ENCODE results near the gene C10orf71.

C10orf71 gene

DNA sequence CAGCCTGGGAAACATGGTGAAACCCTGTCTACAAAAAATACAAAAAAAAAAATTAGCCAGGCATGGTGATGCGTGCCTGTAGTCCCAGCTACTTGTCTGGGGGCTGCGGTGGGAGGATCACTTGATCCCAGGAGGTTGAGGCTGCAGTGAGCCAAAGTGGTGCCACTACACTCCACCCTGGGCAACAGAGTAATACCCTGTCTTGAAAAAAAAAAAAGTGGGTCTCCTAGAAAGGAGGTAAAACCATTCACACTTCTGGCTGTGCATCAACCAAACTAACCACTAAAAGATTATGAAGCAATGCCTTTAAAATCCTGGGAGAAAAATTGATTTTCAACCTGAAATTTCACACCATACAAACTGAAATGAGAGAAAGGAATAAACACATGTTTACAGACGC lies 35.4 kb upstream of the C10orf71 start:
- no peak overlapping the region for H3K9ac ChIP-seq (ENCODE audit: low read depth, low read length)
- H3K4me1 ChIP-seq (ENCODE audit: insufficient read depth, low read length) = no peaks in the 10 kb centered on the region
- no peaks in the 10 kb centered on the region for H3K27me3 ChIP-seq (ENCODE audit: insufficient read depth, low read length)
- H3K36me3 ChIP-seq (ENCODE audit: insufficient read depth, low read length) = no peaks in the 10 kb centered on the region
- 98% methylated on average over 3 of the region's 3 CpGs for WGBS
- peaks cover 11% of the 10 kb centered on the region; the same call in 1 of the 2 replicates for H3K9me3 ChIP-seq (ENCODE audit: insufficient read depth, low read depth, low read length)
- no peak overlapping the region for H3K27ac ChIP-seq (ENCODE audit: low read depth, low read length)
- no peak overlapping the region for H3K4me3 ChIP-seq (ENCODE audit: low read length)

DNA sequence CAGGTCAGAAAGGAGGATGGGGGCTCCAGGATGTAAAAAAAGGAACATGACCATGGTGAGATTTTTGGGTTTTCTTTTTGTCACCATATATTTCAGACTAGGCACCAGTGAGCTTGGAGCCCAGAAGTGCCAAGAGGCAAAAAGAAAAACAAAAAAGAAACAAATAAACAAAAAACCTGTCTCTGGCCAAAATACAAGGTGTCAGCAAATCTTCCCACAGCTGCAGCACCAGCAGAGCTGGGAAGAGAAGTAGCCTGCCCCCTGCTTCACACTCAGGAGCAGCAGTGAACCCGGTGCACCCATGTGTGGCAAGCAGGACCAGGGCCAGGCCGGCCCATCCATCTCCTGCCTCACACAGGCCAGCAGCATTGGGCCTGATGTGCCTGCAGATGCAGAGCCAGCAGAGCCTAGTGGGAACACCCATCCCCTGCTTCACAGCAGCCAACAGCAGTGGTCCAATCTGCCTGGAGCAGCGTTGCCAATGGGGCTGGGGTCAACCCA lies 34.7 kb upstream of the C10orf71 start:
- no peak overlapping the region for H3K27ac ChIP-seq (ENCODE audit: low read depth, low read length)
- peaks cover 11% of the 10 kb centered on the region; the same call in 1 of the 2 replicates for H3K9me3 ChIP-seq (ENCODE audit: insufficient read depth, low read depth, low read length)

DNA sequence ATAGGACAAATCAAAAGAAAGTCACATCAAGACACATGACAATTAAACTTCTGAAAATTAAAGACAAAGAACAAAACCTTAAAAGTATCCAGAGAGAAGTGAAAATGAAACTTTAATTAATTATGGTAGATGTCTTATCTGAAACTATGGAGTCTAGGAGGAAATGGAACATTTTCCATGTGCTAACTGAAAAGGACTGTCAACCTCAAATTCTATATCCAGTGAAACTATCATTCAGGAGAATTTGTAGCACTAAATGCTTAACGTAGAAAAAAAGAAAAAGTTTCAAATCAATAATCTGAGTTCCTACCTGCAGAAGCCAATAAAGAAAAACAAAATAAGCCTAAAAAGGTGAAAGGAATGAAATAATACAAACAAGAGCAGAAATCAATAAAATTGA lies 33.1 kb upstream of the C10orf71 start:
- Histone ChIP-seq H3K4me3 (ENCODE audit: low read length) (no peak overlapping the region), H3K9me3 (ENCODE audit: insufficient read depth, low read depth, low read length) (peaks cover 11% of the 10 kb centered on the region; the same call in 1 of the 2 replicates), H3K27ac (ENCODE audit: low read depth, low read length) (no peak overlapping the region), H3K4me1 (ENCODE audit: insufficient read depth, low read length) (no peaks in the 10 kb centered on the region), H3K27me3 (ENCODE audit: insufficient read depth, low read length) (no peaks in the 10 kb centered on the region), H3K9ac (ENCODE audit: low read depth, low read length) (no peak overlapping the region), H3K36me3 (ENCODE audit: insufficient read depth, low read length) (no peaks in the 10 kb centered on the region)
- 80% methylated on average over 1 of the region's 1 CpG for WGBS

More for the DNA sequence above, 34.7 kb upstream of the C10orf71 start:
- no peak overlapping the region for H3K4me3 ChIP-seq (ENCODE audit: low read length)
- no peaks in the 10 kb centered on the region for H3K36me3 ChIP-seq (ENCODE audit: insufficient read depth, low read length)
- 96% methylated on average over 3 of the region's 3 CpGs for WGBS
- no peak overlapping the region for H3K9ac ChIP-seq (ENCODE audit: low read depth, low read length)
- no peaks in the 10 kb centered on the region for H3K27me3 ChIP-seq (ENCODE audit: insufficient read depth, low read length)
- H3K4me1 ChIP-seq (ENCODE audit: insufficient read depth, low read length) = no peaks in the 10 kb centered on the region

DNA sequence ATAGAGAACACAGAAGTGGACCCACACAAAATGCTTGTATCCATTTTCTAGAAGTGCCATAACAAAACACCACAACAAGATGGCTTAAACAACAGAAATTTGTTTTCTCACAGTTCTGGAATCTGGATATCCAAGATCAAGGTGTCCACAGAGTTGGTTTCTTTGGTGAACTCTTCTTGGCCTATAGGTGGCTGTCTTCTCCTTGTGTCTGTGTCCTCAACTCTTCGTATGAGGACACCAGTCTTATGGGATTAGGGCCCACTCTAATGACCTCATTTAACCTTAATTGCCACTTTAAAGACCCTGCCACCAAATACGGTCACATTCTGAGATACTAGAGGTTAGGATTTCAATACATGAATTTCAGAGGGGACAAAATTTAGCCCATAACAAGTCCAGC lies 30.8 kb upstream of the C10orf71 start:
- Histone ChIP-seq H3K4me1 (ENCODE audit: insufficient read depth, low read length) (no peaks in the 10 kb centered on the region), H3K4me3 (ENCODE audit: low read length) (no peak overlapping the region), H3K9ac (ENCODE audit: low read depth, low read length) (no peak overlapping the region), H3K36me3 (ENCODE audit: insufficient read depth, low read length) (no peaks in the 10 kb centered on the region), H3K27ac (ENCODE audit: low read depth, low read length) (no peak overlapping the region), H3K27me3 (ENCODE audit: insufficient read depth, low read length) (no peaks in the 10 kb centered on the region), H3K9me3 (ENCODE audit: insufficient read depth, low read depth, low read length) (peaks cover 11% of the 10 kb centered on the region; the same call in 1 of the 2 replicates)
- 86% methylated on average over 2 of the region's 2 CpGs for WGBS

DNA sequence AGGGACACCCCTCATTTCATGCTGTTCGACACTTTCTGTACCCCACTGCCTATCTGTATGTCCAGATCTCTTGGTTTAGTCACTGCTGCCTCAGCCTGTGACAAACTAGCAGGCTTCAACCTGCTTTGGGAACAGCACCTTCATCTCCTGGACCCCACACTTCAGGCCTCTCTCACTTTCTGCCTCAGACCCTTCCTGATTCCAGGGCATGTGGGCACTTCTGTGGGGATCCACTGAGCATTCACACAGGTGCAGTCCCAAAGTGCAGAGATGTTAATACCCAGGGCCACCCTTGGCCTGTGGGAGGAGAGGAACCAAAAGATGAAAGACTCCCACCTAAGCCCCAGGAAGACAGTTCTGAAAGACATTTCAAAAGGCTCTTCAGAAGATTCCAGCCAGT lies 29.4 kb upstream of the C10orf71 start:
- no peak overlapping the region for H3K9ac ChIP-seq (ENCODE audit: low read depth, low read length)
- H3K27me3 ChIP-seq (ENCODE audit: insufficient read depth, low read length) = no peaks in the 10 kb centered on the region
- H3K36me3 ChIP-seq (ENCODE audit: insufficient read depth, low read length) = no peaks in the 10 kb centered on the region
- H3K27ac ChIP-seq (ENCODE audit: low read depth, low read length) = no peak overlapping the region
- 97% methylated on average over 1 of the region's 1 CpG for WGBS
- no peaks in the 10 kb centered on the region for H3K4me1 ChIP-seq (ENCODE audit: insufficient read depth, low read length)
- H3K4me3 ChIP-seq (ENCODE audit: low read length) = no peak overlapping the region
- peaks cover 11% of the 10 kb centered on the region; the same call in 1 of the 2 replicates for H3K9me3 ChIP-seq (ENCODE audit: insufficient read depth, low read depth, low read length)

DNA sequence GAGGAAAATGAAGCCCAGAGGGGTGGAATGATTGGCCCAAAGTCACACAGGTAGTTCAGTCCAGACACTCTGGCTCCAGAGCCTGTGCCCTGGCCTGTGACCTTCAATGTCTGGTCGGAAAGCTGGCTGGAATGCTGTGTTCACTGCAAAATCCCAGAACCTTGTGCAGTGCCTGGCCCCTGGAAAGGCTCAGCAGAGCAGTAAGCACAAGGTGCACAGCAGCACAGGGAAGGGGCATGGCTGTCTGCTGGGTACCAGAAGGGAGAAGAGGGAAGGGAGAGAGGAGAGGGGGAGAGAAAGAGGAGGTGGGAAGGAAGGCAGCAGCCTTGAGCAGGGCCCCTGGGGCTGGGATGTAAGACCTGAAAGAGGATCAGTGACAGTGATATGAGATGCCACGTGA lies 28.4 kb upstream of the C10orf71 start:
- 80% methylated on average over 2 of the region's 2 CpGs for WGBS
- Histone ChIP-seq H3K27me3 (ENCODE audit: insufficient read depth, low read length) (no peaks in the 10 kb centered on the region), H3K9me3 (ENCODE audit: insufficient read depth, low read depth, low read length) (peaks cover 5% of the 10 kb centered on the region; the same call in 1 of the 2 replicates)

DNA sequence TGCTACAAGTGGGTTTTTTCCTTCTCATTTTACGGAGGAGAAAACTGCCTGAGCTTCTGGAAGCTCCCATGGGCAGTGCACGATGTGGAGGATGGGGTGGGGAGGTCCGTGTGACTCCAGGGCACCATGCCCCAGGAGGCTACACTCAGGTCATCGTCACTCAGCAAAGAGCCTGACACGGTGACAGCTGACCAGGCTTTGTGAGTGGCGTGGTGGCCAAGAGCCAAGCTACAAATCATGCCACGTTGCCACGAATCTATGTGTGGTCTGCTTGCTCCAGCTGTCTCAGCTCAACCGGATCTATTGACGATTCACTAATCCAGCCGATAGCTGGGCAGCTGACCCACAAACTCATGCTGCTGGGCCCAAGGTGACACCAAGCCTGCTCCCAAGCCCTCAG lies 27.6 kb upstream of the C10orf71 start:
- H3K9ac ChIP-seq (ENCODE audit: low read depth, low read length) = no peak overlapping the region
- H3K27ac ChIP-seq (ENCODE audit: low read depth, low read length) = no peak overlapping the region
- H3K27me3 ChIP-seq (ENCODE audit: insufficient read depth, low read length) = no peaks in the 10 kb centered on the region
- WGBS = 87% methylated on average over 11 of the region's 11 CpGs
- no peak overlapping the region for H3K4me3 ChIP-seq (ENCODE audit: low read length)
- H3K4me1 ChIP-seq (ENCODE audit: insufficient read depth, low read length) = no peaks in the 10 kb centered on the region
- no peaks in the 10 kb centered on the region for H3K36me3 ChIP-seq (ENCODE audit: insufficient read depth, low read length)
- no peaks in the 10 kb centered on the region; the same call in 1 of the 2 replicates for H3K9me3 ChIP-seq (ENCODE audit: insufficient read depth, low read depth, low read length)

More for the DNA sequence above, 28.4 kb upstream of the C10orf71 start:
- H3K9ac ChIP-seq (ENCODE audit: low read depth, low read length) = no peak overlapping the region
- no peak overlapping the region for H3K27ac ChIP-seq (ENCODE audit: low read depth, low read length)
- no peak overlapping the region for H3K4me3 ChIP-seq (ENCODE audit: low read length)
- H3K36me3 ChIP-seq (ENCODE audit: insufficient read depth, low read length) = no peaks in the 10 kb centered on the region
- no peaks in the 10 kb centered on the region for H3K4me1 ChIP-seq (ENCODE audit: insufficient read depth, low read length)

DNA sequence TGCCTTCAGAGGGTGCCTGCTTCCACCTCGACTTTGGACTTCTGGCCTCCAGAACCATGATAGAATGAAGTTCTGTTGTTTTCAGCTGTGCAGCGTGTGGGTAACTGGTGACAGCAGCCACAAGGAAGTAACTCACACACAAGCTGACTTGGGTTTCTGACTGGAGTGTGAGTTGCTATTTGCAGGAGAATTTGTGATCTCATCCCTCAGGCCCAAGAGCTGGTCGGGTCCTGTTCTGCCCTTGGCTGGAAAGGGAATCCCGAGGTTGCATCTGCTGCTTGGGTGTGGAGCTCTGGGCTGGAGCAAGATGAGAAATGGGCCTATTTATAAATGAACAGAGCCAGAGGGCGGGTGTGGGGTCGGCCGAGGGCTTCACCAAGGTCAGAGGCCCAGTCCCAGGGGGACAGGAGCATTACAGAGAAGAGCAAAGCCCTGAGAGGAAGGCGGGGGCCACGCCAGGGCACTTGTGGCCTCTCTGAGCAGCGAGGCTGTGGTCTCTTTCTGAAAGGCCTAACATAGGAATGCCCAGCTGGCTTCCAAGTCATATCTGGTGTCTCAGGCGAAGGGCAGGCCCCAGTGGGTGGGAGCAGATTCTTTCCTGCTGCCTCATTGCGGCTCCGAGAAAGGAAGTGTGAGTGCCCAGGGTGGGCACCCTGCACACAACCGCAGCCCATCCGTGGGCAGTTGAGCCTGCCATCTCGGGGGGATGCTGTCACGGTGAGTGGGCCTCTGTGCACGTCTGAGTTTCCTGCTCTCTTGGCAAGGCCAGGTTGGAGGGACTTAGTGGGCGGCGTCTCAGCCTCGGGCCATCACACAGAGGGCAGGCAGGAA lies 26.5 kb upstream of the C10orf71 start:
- WGBS = 90% methylated on average over 21 of the region's 21 CpGs
- Histone ChIP-seq H3K36me3 (ENCODE audit: insufficient read depth, low read length) (no peaks in the 10 kb centered on the region), H3K4me1 (ENCODE audit: insufficient read depth, low read length) (no peaks in the 10 kb centered on the region), H3K9ac (ENCODE audit: low read depth, low read length) (no peak overlapping the region), H3K9me3 (ENCODE audit: insufficient read depth, low read depth, low read length) (no peaks in the 10 kb centered on the region), H3K27me3 (ENCODE audit: insufficient read depth, low read length) (no peaks in the 10 kb centered on the region), H3K4me3 (ENCODE audit: low read length) (no peak overlapping the region), H3K27ac (ENCODE audit: low read depth, low read length) (no peak overlapping the region)

DNA sequence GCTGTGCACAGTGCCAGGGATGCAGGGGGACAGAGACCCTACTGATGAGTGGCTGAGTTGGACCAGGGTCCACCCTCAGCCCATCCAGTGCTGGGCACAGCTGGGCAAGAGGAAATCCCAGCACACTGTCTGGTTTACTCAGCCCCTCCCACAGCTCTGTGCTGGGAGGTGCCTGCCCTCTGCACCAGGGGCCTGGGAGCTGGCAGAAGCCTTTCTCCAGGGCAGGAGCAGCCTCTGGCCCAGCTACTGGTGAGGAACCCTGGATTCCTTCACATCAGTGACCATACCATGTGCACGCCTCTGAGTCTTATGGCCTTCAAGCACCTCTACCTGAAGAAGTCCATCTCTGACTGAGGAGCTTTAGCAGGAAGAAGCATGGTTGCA lies 25.9 kb upstream of the C10orf71 start:
- Histone ChIP-seq H3K27ac (ENCODE audit: low read depth, low read length) (no peak overlapping the region), H3K9ac (ENCODE audit: low read depth, low read length) (no peak overlapping the region), H3K27me3 (ENCODE audit: insufficient read depth, low read length) (no peaks in the 10 kb centered on the region), H3K4me1 (ENCODE audit: insufficient read depth, low read length) (no peaks in the 10 kb centered on the region), H3K4me3 (ENCODE audit: low read length) (no peak overlapping the region), H3K9me3 (ENCODE audit: insufficient read depth, low read depth, low read length) (no peaks in the 10 kb centered on the region), H3K36me3 (ENCODE audit: insufficient read depth, low read length) (no peaks in the 10 kb centered on the region)
- 100% methylated on average over 1 of the region's 1 CpG for WGBS

DNA sequence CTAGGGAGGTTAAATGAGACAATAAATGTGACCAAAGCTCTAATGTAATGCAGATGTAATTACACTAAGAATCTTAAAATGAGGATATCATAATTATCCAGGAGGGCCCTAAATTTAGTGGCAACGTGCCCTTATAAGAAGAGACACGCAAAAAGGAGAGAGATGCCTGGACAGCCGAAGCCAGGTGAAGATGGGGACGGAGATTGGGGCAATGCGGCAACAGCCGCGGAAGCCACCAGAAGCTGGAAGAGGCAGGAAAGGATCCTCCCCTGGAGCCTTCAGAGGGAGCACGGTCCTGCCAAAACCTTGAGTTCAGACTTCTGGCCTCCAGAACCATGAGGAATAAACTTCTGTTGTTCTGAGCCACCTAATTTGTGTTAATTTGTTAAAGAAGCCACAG lies 25.3 kb upstream of the C10orf71 start:
- H3K36me3 ChIP-seq (ENCODE audit: insufficient read depth, low read length) = no peaks in the 10 kb centered on the region
- H3K4me3 ChIP-seq (ENCODE audit: low read length) = no peak overlapping the region
- no peaks in the 10 kb centered on the region for H3K4me1 ChIP-seq (ENCODE audit: insufficient read depth, low read length)
- 96% methylated on average over 8 of the region's 8 CpGs for WGBS
- no peak overlapping the region for H3K9ac ChIP-seq (ENCODE audit: low read depth, low read length)
- H3K27ac ChIP-seq (ENCODE audit: low read depth, low read length) = no peak overlapping the region
- no peaks in the 10 kb centered on the region for H3K9me3 ChIP-seq (ENCODE audit: insufficient read depth, low read depth, low read length)
- no peaks in the 10 kb centered on the region for H3K27me3 ChIP-seq (ENCODE audit: insufficient read depth, low read length)

DNA sequence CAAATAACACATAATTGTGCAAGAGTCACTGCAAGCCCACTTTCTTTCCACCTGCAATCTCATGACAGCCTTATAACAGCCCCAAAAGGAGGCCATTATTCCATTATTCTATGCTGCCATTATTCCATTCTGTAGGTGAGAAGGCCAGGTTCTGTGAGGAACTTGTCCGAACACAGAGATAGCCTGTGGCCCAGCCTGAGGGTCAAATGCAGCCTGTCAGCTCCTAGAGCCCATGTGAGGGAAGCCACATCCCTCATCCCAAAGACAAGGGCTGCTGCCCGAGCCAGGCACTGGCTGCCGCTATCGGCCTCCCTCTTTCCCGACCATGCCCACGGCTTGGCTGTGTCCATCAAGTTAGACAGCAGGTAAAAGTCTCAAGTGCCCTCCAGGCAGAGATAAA lies 24.1 kb upstream of the C10orf71 start:
- no peaks in the 10 kb centered on the region for H3K27me3 ChIP-seq (ENCODE audit: insufficient read depth, low read length)
- no peak overlapping the region for H3K9ac ChIP-seq (ENCODE audit: low read depth, low read length)
- H3K9me3 ChIP-seq (ENCODE audit: insufficient read depth, low read depth, low read length) = no peaks in the 10 kb centered on the region
- no peaks in the 10 kb centered on the region for H3K36me3 ChIP-seq (ENCODE audit: insufficient read depth, low read length)
- no peak overlapping the region for H3K27ac ChIP-seq (ENCODE audit: low read depth, low read length)
- no peak overlapping the region for H3K4me3 ChIP-seq (ENCODE audit: low read length)
- 78% methylated on average over 6 of the region's 6 CpGs for WGBS
- no peaks in the 10 kb centered on the region for H3K4me1 ChIP-seq (ENCODE audit: insufficient read depth, low read length)
